ENCODE data around the gene PKP3.
A peak's percentile ranks its signal among the peaks of the same experiment; 100 is the strongest.

The PKP3 gene

GRCh38 chr11:352456-353031 is 41.5 kb upstream of the PKP3 start:
- TF ChIP-seq, protein P1, sequence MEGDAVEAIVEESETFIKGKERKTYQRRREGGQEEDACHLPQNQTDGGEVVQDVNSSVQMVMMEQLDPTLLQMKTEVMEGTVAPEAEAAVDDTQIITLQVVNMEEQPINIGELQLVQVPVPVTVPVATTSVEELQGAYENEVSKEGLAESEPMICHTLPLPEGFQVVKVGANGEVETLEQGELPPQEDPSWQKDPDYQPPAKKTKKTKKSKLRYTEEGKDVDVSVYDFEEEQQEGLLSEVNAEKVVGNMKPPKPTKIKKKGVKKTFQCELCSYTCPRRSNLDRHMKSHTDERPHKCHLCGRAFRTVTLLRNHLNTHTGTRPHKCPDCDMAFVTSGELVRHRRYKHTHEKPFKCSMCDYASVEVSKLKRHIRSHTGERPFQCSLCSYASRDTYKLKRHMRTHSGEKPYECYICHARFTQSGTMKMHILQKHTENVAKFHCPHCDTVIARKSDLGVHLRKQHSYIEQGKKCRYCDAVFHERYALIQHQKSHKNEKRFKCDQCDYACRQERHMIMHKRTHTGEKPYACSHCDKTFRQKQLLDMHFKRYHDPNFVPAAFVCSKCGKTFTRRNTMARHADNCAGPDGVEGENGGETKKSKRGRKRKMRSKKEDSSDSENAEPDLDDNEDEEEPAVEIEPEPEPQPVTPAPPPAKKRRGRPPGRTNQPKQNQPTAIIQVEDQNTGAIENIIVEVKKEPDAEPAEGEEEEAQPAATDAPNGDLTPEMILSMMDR (IDR thresholded peaks at IDR 0.05; ENCODE audit: insufficient read depth, low read depth, low read length, missing control alignments): no peak

DNA sequence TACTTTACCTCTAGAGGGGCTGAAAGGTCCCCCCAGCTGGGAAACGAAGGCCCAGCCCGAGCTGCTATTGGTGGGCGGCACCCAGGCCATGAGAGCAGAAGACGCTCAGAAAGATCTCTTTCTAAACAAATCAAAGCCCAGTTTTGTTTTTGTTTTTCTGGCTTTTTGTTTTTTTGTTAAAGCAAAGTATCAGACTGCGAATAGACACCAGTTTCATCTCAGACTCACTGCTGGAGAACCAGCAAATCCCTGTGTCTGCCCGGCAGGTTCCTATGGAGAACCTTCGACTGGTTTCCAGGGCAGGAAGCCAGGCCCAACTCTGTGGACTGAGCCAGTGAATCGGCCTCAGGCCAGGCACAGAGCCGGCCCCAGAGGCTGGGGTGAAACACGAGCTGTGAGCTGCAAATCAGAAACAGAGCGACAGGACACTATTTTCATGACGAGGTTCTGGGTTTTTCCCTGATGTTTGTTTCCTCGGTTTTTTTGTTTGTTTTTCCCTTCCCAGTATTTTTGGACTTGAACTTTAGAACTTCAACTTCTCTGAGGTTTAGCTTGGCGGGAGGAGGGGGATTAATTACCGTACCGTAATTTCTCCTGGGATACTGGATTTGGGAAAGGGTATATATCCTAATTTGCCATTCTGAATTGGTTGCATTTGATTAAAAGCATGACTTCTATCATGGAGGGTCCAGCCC is 40.7 kb upstream of the PKP3 start:
- TF ChIP-seq, protein P1 (IDR thresholded peaks at IDR 0.05; ENCODE audit: insufficient read depth, low read depth, low read length, missing control alignments): no peak
- H3K4me3 ChIP-seq (ENCODE audit: low read length): no peak overlapping the region
- DNase-seq (ENCODE audit: low read depth): peak; percentile 39

More at GRCh38 chr11:352456-353031, 41.5 kb upstream of the PKP3 start:
- no peak for DNase-seq (ENCODE audit: low read depth)
- H3K4me3 ChIP-seq (ENCODE audit: low read length): no peak overlapping the region

GRCh38 chr11:355581-356458 is 38.2 kb upstream of the PKP3 start:
- DNase-seq (ENCODE audit: low read depth): peak; percentile 92
- TF ChIP-seq, protein P1 (IDR thresholded peaks at IDR 0.05; ENCODE audit: insufficient read depth, low read depth, low read length, missing control alignments): no peak
- peak overlapping the region; percentile 36 for H3K4me3 ChIP-seq (ENCODE audit: low read length)

DNA sequence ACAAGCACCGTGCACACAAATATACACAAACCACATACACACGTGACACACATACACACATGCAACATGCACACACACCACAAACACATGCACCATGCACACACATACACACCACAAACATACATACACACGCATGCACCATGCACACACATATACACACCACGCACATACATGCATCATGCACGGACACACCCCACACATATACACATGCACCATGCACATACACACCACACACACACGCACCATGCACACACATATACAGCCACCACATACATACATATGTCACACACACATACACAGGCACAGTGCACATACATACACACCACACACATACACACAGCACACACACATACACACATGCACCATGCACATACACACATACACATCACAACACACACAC is 37.4 kb upstream of the PKP3 start:
- no peak overlapping the region for H3K4me3 ChIP-seq (ENCODE audit: low read length)
- DNase-seq (ENCODE audit: low read depth): no peak
- TF ChIP-seq, protein P1 (IDR thresholded peaks at IDR 0.05; ENCODE audit: insufficient read depth, low read depth, low read length, missing control alignments): no peak

DNA sequence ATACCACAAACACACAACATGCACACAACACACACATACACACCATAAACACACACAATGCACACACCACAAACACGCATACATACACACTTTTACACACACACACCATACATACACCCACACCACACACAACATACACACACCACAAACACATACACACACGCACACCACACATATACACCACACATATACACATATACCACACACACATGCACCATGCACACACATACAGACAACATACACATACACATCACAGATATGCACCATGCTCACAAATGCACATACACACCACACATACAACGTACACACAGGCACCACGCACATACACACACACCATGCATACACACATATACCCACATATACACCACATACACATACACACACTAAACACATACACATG is 36.4 kb upstream of the PKP3 start:
- TF ChIP-seq, protein P1 (IDR thresholded peaks at IDR 0.05; ENCODE audit: insufficient read depth, low read depth, low read length, missing control alignments): no peak
- no peak overlapping the region for H3K4me3 ChIP-seq (ENCODE audit: low read length)
- no peak for DNase-seq (ENCODE audit: low read depth)

- no peak for DNase-seq (ENCODE audit: low read depth)
- TF ChIP-seq, protein P1 (IDR thresholded peaks at IDR 0.05; ENCODE audit: insufficient read depth, low read depth, low read length, missing control alignments): no peak
- no peak overlapping the region for H3K4me3 ChIP-seq (ENCODE audit: low read length)
Observed at GRCh38 chr11:358129-358800, 35.7 kb upstream of the PKP3 start.

All from epithelial cell of esophagus (primary cell).